Measurements from ENCODE around the gene SETD7.
A peak's percentile ranks its signal among the peaks of the same experiment; 100 is the strongest.

Gene SETD7

GRCh38 chr4:139556071-139556723, at the start of gene SETD7:
Gene SETD7 (minus strand): TSS chr4:139556219. CDS start chr4:139556137, 82 bp downstream.
- H3K4me2 ChIP-seq (ENCODE audit: low read depth, low read length, poor library complexity, severe bottlenecking), result peak within 1 kb of the TSS; percentile 89
- H3K27ac ChIP-seq (ENCODE audit: low read depth, low read length), result peak within 1 kb of the TSS; percentile 70
- peaks cover 38% of the 10 kb centered on the region for H3K79me2 ChIP-seq (ENCODE audit: insufficient read depth, low read length)
- H2AFZ ChIP-seq (ENCODE audit: low read depth, low read length, severe bottlenecking), result peak within 1 kb of the TSS; percentile 67
- peak within 1 kb of the TSS; percentile 68 for H3K4me3 ChIP-seq (ENCODE audit: insufficient read depth, low read length, poor library complexity, severe bottlenecking)
- no peaks in the 10 kb centered on the region for H3K36me3 ChIP-seq (ENCODE audit: low read length)
- H3K9ac ChIP-seq (ENCODE audit: low read length), result peak within 1 kb of the TSS; percentile 82
- no peak for TF ChIP-seq CTCF (IDR thresholded peaks at IDR 0.05; ENCODE audit: insufficient read depth, low read length, poor library complexity, severe bottlenecking)
- TF ChIP-seq EZH2phosphoT487 (conservative IDR thresholded peaks at IDR 0.05; ENCODE audit: low read length), result no peak
- H3K27me3 ChIP-seq (ENCODE audit: low read length), result no peaks in the 10 kb centered on the region
- H3K9me2 ChIP-seq (replicated peaks; ENCODE audit: insufficient read depth, low read length), result no peaks in the 10 kb centered on the region
- H3F3A ChIP-seq (ENCODE audit: insufficient read depth), result peaks cover 12% of the 10 kb centered on the region
- H3K9me3 ChIP-seq (ENCODE audit: insufficient read depth, low read length), result no peaks in the 10 kb centered on the region
- H4K20me1 ChIP-seq (ENCODE audit: low read depth, low read length), result peaks cover 2% of the 10 kb centered on the region; the same call in 1 of the 2 replicates

GRCh38 chr4:139605516-139605915, 49.5 kb upstream of the SETD7 start:
- Histone ChIP-seq H3K9me2 (replicated peaks; ENCODE audit: insufficient read depth, low read length) (no peaks in the 10 kb centered on the region), H3K9ac (ENCODE audit: low read length) (no peak overlapping the region), H2AFZ (ENCODE audit: low read depth, low read length, severe bottlenecking) (no peak overlapping the region), H3K79me2 (ENCODE audit: insufficient read depth, low read length) (no peaks in the 10 kb centered on the region), H3K27me3 (ENCODE audit: low read length) (no peaks in the 10 kb centered on the region), H4K20me1 (ENCODE audit: low read depth, low read length) (no peaks in the 10 kb centered on the region), H3K27ac (ENCODE audit: low read depth, low read length) (no peak overlapping the region), H3K36me3 (ENCODE audit: low read length) (no peaks in the 10 kb centered on the region), H3F3A (ENCODE audit: insufficient read depth) (no peaks in the 10 kb centered on the region), H3K9me3 (ENCODE audit: insufficient read depth, low read length) (no peaks in the 10 kb centered on the region), H3K4me3 (ENCODE audit: insufficient read depth, low read length, poor library complexity, severe bottlenecking) (no peak overlapping the region), H3K4me2 (ENCODE audit: low read depth, low read length, poor library complexity, severe bottlenecking) (no peak overlapping the region)
- TF ChIP-seq CTCF (IDR thresholded peaks at IDR 0.05; ENCODE audit: insufficient read depth, low read length, poor library complexity, severe bottlenecking) (no peak), EZH2phosphoT487 (conservative IDR thresholded peaks at IDR 0.05; ENCODE audit: low read length) (no peak)

GRCh38 chr4:139603576-139604410, 47.8 kb upstream of the SETD7 start:
- no peaks in the 10 kb centered on the region for H3K79me2 ChIP-seq (ENCODE audit: insufficient read depth, low read length)
- no peaks in the 10 kb centered on the region for H3K27me3 ChIP-seq (ENCODE audit: low read length)
- no peaks in the 10 kb centered on the region for H3K36me3 ChIP-seq (ENCODE audit: low read length)
- H3K4me2 ChIP-seq (ENCODE audit: low read depth, low read length, poor library complexity, severe bottlenecking), result no peak overlapping the region
- no peaks in the 10 kb centered on the region for H4K20me1 ChIP-seq (ENCODE audit: low read depth, low read length)
- no peak overlapping the region for H3K4me3 ChIP-seq (ENCODE audit: insufficient read depth, low read length, poor library complexity, severe bottlenecking)
- TF ChIP-seq CTCF (IDR thresholded peaks at IDR 0.05; ENCODE audit: insufficient read depth, low read length, poor library complexity, severe bottlenecking) (peak; percentile 12), EZH2phosphoT487 (conservative IDR thresholded peaks at IDR 0.05; ENCODE audit: low read length) (no peak)
- H3K9me3 ChIP-seq (ENCODE audit: insufficient read depth, low read length), result no peaks in the 10 kb centered on the region
- H3K9me2 ChIP-seq (replicated peaks; ENCODE audit: insufficient read depth, low read length), result no peaks in the 10 kb centered on the region
- H3F3A ChIP-seq (ENCODE audit: insufficient read depth), result no peaks in the 10 kb centered on the region
- no peak overlapping the region for H3K9ac ChIP-seq (ENCODE audit: low read length)
- H3K27ac ChIP-seq (ENCODE audit: low read depth, low read length), result no peak overlapping the region
- no peak overlapping the region for H2AFZ ChIP-seq (ENCODE audit: low read depth, low read length, severe bottlenecking)

All from SU-DHL-6 (cell line).